Forelimb muscle (tissue), 1 donor: ENCODE data around the gene NPHS1. TPM values are rescaled to one million over a fixed set of nuclear protein-coding genes. Genes with fewer than 3 reads are reported as not detected.
A peak's percentile ranks its signal among the peaks of the same experiment; 100 is the strongest.
"Not testable (repeated sequence)": the region's sequence is repeated elsewhere in the genome, so short reads cannot be mapped to it uniquely, and the experiment has no call there.

ENCODE experiments used
- DNase-seq: peaks from one replicate; pipeline ENCODE4 v3.0.0-alpha.2; 2013; ENCODE audit warnings: low read depth
- polyA plus RNA-seq: library from polyadenylated mRNA; unstranded; fragments of 120-200 nt; gene quantifications from one replicate; pipeline ENCODE4 v1.2.1, GENCODE V29; 2013; ENCODE audit not compliant: insufficient read length

Gene NPHS1
- polyA plus RNA-seq, 1 donor, result 0.24 TPM

DNA sequence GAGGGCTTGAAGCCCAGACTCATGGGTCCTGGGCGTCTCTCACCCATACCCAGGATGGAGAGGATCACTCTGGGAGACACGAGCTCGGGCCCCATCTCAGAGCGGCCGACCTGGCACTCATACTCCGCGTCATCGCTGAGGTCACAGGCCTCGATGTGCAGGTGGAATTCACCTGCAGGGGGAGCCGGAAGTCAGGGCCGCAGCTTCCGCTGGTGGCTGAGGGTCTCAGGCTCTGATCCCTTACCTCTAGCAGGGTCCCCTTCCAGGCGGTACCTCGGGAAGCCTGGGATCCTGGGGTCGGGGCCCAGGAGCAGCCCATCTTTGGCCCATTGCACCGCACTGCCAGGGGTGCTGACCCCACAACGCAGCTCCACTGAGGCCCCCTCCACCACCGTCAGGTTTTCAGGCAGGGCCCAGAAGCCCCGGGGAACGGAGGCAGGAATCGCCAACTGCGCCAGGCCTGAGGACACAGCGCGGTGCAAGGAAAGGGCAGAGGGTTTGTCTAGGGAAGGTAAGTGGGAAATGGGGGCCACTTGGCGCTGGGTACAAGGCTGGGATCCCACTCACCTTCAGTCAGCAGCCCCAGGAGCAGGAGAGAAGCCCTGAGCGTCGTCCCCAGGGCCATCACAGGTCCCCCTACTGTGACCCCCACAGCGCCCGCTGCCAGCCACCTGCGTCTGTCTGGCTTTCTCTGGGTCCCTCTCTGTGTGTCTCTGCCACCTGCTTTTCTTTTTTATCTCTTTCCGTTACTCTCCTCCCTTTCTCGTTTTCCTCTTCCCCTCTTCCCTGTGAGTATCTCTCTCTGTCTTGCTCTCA, 883 bp downstream of the NPHS1 start:
- no peak for DNase-seq

DNA sequence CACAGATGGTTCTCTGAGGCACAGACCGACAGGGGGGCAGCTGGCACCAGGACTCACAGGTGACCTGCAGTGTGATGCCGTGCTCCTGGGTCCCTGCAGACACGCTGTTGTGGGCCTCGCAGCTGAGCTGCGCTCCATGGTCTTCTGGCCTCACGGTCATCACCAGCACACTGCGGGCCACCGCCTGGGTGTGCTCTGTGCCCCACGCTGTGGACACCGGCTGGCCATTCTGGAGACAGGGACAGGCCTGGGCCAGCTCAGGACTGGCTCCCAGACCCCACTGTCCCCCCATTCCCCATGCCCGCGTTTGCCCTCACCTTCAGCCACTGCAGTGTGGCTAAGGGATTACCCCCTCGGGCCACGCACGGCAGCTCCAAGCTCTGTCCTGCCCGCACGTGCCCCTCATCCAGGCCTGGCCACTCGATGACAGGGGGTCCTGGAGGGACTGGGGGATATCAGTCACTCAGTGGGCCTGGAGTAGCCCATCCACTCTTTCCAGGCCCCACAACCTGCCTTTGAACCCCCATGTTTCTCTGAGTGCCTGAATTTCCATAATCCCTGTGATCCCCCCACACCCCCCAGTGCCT, 3.3 kb downstream of the NPHS1 start:
- DNase-seq, result no peak

DNA sequence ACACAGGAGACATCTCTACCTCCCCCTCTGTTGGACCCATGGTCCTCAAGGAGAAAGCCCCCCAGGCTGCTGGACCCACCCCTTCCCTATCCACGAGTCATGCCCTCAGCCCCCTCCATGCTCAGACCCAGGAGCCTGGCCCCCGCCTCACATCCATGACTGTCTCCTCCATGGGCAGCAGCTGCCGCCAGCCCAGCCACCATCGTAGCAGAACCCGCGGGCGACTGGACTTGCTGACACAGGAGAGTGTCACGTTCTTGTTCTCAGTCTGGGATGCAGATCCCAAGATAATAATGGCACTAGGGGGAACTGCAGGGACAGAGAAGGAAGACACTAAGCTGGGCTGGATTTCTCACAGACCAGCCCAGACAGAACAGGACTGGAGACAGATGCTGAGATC, 3.8 kb downstream of the NPHS1 start:
- no peak for DNase-seq

DNA sequence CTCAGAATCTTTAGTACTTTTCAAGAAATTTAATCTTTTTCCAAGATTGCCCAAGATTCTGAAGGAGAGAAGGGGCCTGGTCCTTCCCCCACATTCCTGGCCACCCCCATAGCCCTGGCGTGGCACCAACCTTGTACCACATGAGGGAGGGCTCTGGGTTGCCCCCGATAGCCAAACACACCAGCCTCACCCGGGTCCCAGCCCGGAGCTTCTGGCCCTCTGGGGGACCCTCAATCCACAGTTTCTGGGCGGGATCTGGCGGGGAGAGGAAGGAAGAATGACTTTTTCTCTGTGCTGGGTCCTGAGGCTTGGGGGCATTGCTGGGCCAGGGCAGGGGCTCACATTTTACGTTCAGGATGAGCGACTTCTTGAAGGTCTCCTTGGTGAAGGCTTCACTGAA, 4.4 kb downstream of the NPHS1 start:
- no peak for DNase-seq

DNA sequence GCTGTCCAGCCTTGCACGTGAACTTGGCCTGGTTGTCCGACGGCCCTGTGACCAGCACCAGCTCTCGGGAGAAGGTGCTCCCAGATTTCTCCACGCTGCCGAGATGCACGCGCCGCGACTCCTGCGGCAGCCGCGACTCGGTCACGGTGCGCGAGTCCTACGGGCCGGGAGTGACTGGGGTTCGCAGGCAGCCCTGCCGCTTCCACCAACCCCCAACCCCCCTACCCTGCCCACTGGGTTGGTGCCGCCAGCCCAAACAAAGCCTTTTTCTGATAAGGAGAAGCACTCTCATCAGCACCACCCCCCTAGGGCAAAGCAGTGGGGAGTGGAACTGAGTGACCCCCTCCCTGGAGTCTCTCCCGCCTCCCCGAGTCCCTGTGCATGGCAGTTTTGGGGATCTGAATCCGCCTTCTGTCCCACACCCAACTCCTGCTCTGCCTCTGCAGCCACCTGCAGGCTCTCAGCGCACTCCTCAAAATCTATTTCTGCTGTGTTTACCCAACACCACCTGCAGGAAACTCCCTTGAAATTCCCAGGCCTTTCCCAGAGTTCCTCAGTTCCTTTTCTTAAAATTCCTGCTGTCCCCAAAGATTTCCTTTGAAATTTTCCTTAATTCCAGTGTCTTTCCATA, 6.2 kb downstream of the NPHS1 start:
- DNase-seq, result no peak

DNA sequence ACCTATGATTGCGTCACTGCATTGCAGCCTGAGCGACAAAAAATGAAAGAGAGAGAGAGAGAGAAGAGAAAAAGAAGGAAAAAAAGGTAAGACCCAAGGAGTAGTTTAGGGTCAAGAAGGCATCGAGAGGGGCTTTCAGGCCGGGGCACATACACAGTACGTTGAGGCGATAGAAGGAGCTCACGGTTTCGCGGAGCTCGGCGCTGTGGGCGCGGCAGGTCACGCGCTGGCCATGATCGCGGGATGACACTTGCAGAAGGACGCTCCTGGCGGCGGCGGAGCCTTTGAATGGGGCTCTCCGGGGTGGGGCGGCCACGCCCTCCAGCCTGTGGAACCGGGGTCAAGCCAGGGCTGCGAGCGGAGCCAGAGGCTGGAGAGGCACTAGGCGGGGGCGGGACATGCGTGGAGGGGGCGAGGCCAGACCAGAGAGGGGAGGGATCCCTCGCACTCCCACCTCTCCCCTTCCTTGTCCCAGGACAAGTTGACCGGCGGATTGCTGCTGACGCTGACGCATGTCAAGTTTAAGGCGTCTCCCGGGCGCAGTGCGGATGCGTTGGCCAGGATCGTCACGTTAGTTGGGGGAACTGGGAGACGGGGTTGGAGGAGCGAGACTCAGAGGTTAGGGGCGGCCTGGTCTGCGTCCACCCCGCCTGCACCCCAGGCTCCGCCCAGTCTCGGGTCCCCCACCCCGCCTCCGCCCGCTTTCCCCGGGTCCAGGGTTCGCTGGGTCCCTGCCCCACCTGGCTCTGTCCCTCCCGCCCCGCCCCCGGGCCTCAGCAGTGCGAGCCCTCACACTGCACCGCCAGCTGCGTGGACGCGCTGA, 6.9 kb downstream of the NPHS1 start:
- no peak for DNase-seq

DNA sequence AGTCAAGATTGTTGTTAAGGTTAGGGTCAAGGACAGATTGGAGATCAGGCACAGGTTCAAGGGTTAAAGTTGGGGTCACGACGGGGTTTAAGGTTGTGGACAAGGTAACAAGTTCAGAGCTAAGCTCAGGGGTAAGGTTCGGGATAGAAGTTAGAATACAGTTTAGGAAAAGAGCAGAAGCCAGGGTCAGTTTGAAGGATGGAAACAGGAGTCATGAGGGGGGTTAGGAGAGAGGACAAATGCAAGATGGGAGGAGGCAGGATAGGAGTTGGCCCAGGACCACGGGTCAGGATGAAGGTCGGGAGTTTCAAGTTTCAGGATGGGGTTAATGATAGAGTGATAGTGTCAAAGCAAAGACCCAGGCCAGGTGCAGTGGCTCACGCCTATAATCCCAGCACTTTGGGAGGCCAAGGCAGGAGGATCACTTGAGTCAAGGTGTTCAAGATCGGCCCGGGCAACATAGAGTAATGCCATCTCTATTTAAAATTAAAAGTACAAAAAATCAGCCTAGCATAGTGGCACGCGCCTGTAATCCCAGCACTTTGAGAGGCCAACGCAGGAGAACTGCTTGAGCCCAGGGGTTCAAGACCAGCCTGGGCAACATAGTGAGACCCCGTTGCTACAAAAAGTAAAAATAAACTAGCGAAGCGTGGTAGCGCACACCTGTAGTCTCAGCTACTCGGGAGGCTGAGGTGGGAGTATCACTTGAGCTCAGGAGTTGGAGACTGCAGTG, 7.7 kb downstream of the NPHS1 start:
- no peak for DNase-seq

DNA sequence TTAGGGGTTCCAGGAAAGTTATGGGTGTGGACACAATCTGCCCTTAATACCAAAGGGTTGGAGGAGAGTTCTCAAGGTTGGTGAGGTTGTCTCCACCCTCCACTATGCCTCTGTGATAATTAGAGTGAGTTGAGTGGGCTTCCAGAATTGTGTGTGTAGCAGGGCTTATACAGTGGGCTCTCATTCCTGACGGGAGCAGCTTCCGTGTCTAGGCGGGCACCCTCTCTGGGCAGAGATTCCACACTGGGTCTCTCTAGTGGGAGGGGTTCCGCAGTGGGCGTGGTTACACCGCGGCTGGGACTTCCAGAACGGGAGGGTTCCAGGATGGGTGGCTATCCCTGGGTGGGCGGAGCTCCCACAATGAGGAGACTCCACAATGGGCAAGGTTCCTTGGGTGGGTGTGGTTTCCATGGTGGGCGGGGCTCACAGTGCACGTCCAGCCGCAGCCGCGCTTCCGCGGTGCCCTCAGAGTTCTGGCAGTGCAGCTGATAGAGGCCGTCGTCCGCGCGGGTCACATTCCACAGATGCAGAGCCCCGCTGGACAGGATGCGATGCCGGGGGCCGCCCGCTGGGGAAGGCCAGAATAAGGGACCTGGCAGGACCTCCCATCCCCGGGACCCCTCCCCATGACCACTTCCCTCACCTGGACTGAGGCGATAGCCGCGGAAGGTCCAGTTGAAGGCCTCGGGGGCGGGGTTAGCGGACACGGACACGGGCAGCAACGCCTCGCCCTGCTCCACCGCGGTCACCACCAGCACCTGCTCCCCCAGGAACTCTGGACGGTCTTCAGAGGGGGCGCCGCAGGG, 8.4 kb downstream of the NPHS1 start:
- no peak for DNase-seq

DNA sequence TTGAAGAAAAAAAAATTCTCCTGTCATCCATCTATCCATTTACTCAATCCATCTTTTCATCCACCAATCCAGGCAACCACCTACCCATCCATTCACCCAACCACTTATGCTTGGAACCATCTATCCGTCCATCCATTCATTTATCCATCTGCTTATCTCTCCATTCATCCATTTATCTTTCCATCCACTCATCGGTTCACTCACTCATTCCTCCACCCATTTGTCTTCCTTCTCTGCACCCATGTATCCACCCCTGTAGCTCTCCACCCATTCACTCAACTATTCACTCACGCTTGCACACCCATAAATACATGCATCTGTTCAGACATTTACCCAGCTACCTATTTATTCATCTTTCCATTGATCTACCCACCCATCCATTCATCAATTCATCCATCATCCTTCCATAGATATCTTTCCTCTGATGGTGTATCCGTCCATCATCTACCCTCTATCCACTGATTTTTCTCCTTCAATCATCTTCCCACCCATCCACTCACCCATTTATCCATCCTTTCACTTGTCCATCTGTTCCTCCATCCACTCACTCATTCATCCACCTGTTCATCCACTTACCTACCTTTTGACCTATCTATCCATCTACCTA, 9.5 kb downstream of the NPHS1 start:
- no peak for DNase-seq

DNA sequence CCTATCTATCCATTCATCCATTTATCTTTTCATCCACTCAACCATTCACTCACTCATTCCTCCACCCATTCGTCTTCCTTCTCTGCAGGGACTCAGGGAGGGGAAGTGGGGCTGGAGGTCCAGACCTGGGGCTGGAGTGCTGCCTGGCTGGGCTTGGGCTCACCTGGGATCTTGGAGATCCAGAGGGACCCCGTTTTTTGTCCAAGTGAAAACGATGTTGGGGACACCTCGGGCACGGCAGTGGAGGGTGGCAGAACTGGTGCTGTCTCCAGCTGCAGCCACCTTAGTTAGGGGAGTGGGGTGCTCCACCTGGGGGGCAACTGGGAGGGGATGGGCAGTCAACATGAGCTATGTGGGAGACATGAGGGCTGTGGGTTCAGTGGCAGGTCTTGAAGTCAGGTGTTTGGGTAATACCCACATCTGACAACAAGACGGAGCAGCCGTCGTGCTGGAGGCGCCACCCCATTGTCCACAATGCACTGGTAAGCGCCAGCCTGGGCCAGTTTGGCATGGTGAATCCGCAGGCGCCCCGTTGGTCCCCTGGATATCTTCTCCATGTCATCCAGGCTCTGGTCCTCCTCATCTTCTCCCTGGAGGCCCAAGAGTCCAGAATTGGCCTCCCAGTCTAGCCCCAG, 10.2 kb downstream of the NPHS1 start:
- no peak for DNase-seq

DNA sequence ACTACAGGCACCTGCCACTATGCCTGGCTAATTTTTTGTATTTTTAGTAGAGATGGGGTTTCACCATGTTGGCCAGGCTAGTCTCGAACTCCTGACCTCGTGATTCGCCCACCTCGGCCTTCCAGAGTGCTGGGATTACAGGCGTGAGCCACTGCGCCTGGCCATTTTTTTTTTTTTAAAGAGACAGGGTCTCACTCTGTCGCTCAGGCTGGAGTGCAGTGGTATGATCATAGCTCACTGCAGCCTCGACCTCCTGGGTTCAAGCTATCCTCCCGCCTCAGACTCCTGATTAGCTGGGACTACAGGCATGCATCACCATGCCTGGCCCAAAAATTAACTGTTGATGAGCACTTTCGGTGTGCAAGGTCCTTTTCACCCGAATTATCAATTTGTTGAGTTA, 16.2 kb downstream of the NPHS1 start:
- not testable (repeated sequence) for DNase-seq

DNA sequence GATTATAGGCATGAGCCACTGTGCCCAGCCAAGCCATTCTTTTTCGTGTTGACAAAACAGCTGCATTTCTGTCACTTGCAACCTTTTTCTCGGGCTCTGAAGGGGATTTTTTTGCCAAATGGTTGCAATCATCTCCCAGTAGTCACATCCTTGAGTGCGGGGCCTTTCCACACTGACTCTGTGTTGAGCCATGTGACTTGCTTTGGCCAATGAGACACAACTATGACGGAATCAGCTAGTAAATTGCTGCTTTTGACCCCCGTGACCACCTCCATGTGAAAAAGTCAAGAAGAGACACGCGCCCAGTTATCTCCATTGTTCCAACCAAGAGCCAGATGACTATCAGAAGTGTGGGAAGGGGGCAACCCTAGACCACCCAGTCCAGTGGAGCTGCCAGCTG, 18.3 kb downstream of the NPHS1 start:
- no peak for DNase-seq

DNA sequence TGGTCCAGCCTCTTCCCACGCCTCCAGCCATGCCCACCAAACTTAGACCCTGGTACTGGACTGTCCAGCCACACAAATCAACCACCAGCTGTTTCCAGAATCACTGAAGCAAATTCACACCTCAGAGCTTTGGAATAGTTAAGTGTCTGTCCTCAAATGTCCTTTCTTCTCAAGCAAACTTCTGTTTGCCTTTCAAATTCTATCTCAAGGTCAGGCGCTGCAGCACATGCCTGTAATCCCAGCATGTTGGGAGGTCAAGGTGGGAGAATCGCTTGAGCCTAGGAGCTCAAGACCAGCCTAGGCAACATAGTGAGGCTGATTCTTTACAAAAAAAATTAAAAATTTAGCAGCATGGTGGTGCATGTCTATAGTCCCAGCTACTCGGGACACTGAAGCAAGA, 20.2 kb downstream of the NPHS1 start:
- no peak for DNase-seq

DNA sequence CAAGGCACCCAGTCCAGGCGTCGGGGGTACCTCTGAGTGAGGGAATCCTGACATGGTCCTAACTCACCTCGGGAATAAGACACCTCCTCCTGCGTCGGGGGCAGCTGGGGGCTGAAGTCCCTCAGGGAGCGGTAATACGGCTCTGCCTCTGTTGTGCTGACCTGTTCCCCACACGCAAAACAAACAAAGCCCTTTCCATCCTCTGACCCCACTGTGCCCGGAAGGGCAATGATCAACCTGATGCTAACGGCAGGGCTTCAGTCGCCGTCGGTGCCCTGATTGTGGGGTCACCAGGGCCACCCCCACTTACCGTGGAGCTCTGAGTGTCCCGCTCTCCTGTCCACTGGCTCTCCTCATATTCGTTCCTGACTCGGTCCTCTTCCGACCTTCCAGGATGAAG, 21.3 kb downstream of the NPHS1 start:
- no peak for DNase-seq

DNA sequence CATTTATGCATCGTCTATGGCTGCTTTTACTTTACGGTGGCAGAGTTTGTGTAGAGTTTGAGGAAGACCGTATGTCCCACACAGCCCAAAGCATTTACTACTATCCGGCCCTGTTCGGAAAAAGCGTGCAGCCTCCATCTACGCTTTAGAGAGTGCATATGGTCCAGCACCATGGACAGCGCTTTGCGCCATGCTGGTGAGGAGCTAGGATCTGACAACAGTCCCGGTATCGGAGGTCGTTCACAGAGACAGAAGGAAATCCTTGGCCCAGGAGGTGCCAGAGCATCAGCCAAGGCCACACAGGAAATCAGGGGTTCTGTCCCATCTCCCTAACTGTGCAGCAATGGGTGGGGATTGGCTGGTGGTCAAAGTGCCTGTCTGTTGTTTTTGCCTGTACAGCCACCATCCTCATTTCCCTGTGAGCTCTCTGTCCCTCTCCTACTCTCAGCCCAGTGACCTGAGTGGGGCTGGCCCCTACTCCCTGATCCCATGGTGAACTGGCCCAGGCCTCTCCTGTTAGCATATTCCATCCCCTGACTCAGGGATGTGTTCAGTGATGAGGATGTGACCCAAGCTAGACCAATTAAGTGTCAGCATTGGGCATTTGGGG, 23.5 kb downstream of the NPHS1 start:
- peak; percentile 67 for DNase-seq

DNA sequence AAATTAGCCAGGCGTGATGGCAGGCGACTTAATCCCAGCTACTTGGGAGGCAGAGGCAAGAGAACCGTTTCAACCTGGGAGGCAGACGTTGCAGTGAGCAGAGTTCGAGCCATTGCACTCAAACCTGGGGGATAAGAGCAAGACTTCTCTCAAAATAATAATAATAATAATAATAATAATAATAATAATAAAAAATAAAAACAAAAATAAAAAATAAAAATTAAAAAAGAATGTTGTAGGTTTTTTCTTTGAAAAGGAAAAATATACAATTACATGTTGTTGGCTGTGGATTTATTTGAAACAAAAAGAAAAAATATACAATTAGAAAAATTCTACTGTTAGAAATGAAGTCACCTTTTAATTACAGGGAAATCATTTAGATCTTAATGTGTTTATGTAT, 28.2 kb downstream of the NPHS1 start:
- no peak for DNase-seq

DNA sequence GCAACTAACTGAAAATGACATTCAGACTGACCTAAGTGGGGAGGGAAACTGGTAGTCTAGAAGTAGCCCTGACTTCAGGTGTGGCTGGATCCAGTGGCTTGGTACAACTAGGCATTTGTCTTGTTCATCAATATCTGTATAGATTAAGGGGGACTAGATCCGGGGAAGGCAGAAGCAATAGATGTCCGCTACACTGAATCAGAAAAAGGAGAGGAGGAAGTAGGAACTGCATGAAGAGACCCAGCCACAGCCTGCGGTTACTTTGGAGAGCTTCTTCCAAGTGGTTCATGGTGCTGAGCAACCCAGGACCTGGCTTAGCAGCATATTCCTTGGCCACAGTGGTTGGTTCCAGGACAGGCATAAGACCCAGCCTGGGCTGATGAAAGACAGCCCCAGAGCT, 29.7 kb downstream of the NPHS1 start:
- no peak for DNase-seq

DNA sequence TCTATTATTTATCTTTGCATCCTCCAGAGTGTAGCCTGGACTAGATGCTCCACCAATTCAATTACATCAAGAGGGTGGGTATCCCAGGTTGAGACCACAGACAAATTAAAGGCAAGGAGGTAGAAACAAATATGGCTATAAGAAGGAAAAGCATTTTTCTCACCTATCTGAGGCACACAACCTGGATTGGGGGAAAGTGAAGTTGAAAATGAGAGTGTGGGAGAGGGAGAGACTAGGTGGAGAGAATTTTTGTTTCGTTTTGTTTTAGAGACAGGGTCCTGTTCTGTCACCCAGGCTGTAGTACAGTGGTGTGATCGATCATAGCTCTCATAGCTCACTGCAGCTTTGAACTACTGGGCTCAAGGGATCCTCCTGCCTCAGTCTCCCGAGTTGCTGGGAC, 33.9 kb downstream of the NPHS1 start:
- DNase-seq, result no peak

DNA sequence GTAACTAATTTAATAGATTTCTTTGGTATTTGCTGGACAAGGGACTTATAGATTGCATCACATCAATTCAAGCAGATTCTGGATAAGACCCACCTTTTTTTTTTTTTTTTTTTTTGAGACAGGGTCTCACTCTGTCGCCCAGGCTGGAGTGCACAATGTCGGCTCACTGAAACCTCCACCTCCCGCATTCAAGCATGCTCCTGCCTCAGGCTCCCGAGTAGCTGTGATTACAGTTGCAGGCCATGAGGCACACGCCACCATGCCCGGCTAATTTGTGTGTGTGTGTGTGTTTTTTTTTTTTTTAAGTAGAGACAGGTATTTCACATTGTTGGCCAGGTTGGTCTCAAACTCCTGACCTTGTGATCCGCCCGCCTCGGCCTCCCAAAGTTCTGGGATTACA, 35.5 kb downstream of the NPHS1 start:
- no peak for DNase-seq
